Spleen (tissue), 7 donors: ENCODE measurements around the gene CAMK2B.

Experiments used
- POLR2A ChIP-seq, 3 donors: fragments of 450-650 bp; IDR thresholded peaks; one replicate each; pipeline ENCODE4 v1.5.1; 2017; ENCODE audit warnings: antibody characterized with exemption in 3 of 3, mild to moderate bottlenecking in 1 of 3
- TF ChIP-seq, protein P1 (sequence below), 11 experiments: fragments of 200-600 bp in 7 of 11; fragments of 450-650 bp in 4 of 11; sonication (generic) in 4 of 11; IDR thresholded peaks in 8 of 11; conservative IDR thresholded peaks in 3 of 11; 1 replicate in 7 of 11; 2 replicates in 4 of 11; pipeline versions ENCODE4 v1.4.0 to v1.8.0; 2016 to 2021; ENCODE audit warnings: antibody characterized with exemption in 11 of 11, inconsistent platforms in 4 of 11, mild to moderate bottlenecking in 1 of 11
- donor health status: DM: no; HTN: no; CAD: no; lungs with moderate emphysema.
- donor health status: DM: no; HTN: no; CAD: no.
- donor health status: DM: no; HTN: no; CAD: no.

DNA sequence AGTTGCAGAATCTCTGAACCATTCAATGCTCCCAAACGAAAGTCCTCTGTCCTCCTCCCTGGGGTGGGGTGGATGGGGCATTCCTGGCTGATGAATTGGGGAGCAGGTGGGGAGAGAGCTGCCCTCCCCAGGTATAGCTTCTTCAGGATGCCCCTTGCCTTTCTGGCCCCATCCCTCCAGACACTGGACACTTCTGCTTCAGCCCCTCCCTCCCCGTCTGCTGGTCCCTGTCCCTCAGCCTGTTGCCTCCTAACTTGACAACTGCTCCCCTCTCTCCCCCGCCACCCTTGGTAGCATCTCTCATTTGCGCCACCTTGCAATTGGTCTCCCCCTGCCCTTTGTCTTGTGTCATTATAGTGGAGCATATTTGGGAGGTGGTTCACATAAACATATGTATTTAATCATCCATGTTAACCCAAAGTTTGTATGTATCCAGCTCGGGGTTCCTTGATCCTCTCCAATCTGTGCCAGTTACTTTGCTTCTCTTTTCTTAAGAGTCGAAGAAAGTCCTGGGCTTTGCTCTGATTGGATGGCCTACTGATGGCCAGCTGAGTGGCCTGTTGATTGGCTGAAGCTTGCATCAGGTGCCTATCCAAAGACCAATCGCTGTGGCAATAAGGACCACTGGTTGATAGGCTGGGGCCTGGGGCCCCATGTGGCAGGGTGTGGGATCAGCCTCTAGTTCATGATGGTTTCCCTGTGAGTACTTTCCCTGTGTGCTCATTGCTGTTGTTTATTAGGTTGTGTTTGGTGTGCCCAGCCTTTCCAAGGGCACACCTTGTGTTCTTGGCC lies 132.2 kb downstream of the CAMK2B start:
- TF ChIP-seq POLR2A (IDR thresholded peaks at IDR 0.05) = no peak
- TF ChIP-seq, protein P1, sequence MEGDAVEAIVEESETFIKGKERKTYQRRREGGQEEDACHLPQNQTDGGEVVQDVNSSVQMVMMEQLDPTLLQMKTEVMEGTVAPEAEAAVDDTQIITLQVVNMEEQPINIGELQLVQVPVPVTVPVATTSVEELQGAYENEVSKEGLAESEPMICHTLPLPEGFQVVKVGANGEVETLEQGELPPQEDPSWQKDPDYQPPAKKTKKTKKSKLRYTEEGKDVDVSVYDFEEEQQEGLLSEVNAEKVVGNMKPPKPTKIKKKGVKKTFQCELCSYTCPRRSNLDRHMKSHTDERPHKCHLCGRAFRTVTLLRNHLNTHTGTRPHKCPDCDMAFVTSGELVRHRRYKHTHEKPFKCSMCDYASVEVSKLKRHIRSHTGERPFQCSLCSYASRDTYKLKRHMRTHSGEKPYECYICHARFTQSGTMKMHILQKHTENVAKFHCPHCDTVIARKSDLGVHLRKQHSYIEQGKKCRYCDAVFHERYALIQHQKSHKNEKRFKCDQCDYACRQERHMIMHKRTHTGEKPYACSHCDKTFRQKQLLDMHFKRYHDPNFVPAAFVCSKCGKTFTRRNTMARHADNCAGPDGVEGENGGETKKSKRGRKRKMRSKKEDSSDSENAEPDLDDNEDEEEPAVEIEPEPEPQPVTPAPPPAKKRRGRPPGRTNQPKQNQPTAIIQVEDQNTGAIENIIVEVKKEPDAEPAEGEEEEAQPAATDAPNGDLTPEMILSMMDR (IDR thresholded peaks at IDR 0.05 in 8 of 11, conservative IDR thresholded peaks at IDR 0.05 in 3 of 11) = no peak
